ENCODE results near the gene XK.

Gene XK

DNA sequence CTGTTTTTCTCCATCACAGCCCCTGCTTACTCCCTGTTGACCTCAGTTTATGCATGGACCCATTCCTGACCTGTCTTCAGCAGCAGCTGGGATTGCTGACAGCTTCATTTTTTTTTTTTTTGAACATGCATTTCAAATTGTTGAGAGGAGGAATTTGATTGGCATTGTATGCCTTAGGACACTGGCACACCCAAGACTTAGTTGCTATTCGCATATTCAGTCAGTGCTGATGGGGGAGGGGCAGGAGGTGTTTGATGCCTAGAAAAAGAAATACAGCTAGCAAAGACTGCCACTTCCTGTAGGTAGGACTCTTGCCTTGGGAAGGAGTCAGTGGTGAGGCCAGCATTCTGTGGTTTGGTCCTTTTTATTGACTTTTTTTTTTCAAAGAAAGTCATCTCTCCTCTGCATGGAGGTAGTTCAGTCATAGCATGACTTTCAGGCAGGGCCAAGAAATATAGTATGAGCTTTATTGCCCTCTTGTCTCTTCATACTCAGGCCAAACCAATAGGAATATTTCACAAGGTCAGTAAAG lies 33.6 kb upstream of the XK start:
- TF ChIP-seq, protein P1, sequence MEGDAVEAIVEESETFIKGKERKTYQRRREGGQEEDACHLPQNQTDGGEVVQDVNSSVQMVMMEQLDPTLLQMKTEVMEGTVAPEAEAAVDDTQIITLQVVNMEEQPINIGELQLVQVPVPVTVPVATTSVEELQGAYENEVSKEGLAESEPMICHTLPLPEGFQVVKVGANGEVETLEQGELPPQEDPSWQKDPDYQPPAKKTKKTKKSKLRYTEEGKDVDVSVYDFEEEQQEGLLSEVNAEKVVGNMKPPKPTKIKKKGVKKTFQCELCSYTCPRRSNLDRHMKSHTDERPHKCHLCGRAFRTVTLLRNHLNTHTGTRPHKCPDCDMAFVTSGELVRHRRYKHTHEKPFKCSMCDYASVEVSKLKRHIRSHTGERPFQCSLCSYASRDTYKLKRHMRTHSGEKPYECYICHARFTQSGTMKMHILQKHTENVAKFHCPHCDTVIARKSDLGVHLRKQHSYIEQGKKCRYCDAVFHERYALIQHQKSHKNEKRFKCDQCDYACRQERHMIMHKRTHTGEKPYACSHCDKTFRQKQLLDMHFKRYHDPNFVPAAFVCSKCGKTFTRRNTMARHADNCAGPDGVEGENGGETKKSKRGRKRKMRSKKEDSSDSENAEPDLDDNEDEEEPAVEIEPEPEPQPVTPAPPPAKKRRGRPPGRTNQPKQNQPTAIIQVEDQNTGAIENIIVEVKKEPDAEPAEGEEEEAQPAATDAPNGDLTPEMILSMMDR (IDR thresholded peaks at IDR 0.05), result no peak

DNA sequence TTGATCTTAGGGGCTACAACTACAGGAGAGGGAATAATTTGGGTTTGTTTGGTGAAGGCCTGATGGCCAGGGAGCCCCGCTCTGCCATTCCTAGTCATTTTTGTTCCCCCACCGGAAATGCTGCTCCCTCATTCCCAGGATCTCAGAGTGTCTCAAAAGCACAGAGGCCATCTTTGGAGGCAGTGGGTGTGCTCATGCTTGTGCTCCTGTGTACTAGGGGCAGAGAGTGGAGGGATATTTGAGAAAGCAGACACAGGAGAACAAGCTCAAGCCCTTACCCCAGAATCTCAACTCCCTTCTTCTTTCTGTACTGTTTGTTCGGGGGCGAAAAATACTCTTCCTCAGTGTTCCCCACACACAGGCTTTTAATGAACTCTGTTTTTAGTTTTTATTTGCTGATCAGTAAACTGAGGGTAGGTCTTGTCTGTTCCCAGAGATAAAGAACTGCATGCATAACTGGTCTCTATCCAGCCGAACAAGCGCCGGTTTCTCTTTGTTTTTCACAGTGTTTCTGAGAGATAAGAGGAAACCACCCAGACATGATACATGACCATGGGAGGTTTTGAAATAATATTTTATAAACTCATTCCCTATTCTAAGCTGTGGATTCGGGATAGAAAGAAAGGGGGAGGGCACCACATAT lies 32.9 kb upstream of the XK start:
- TF ChIP-seq, protein P1 (IDR thresholded peaks at IDR 0.05), result no peak

DNA sequence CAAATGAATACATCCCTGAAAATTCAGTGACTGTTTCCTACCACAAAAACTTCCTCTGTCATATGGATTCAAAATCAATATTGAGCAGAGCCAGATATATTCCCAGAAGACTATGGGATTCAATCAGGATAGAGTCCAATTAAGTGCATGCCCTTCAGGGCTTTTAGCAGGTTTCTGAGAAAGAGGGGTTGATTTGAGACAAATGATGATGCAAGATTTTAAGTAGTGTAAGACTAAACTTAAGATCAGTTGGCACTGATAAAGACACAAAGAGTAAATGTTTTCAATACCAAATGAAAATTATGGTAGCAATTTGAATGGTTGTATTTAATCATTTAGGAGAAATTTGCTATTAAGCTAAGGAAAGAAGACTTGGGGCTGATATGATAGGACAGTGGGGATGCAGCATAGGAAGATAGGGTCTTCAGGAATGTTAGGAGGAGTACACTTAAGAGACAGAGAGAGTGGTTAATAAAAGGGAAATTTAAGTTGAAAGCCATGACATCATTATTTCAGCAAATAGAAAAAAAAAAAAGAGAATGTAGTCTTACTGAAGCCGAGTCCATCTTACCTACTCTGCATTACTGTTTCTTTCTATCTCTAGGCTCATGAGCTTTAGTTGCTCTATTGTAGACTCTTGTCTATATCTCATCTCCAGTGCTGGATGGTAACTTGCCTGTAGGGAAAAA lies 32.0 kb upstream of the XK start:
- TF ChIP-seq, protein P1 (IDR thresholded peaks at IDR 0.05), result no peak

- TF ChIP-seq, protein P1 (IDR thresholded peaks at IDR 0.05), result no peak
Observed at GRCh38 chrX:37658343-37659030, 27.1 kb upstream of the XK start.

DNA sequence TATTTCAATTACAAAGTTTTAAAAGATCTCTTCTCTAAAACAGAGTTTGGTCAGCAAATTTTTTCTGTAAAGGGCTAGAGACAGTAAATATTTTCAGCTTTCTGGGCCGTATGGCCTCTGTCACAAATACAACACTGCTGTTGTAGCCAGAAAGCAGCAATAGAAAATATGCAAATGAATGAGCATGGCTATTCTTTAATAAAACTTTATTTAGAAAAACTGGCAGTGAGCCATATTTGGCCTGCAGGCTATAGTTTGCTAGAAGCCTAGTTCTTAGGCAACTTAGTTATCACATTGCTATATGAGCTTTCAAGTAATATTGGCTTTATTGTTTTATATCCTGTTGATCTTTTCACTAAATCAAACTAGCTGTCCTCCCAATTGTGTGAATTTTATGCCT lies 26.5 kb upstream of the XK start:
- TF ChIP-seq, protein P1 (IDR thresholded peaks at IDR 0.05), result no peak

DNA sequence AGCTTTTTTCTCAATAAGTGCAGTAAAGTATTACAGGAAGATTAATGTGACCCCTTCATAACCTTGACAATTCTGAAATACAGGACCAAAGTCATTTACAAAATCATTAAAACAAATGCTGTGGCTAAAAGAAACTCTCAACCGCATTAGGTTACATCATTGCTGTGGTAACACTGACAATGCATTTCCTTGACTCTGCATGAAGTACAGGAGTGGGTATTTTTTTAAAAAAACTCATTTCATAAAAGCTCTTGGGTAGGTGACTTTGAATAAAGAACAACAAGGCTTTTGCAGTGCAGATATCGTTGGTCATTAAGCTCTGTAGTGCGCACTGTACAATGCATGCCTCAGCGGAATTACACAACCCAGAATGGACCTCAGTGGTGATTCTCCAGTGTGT lies 23.4 kb upstream of the XK start:
- TF ChIP-seq, protein P1 (IDR thresholded peaks at IDR 0.05), result no peak

- TF ChIP-seq, protein P1 (IDR thresholded peaks at IDR 0.05), result no peak
Observed at GRCh38 chrX:37666516-37666915, 19.1 kb upstream of the XK start.
